HG02981 (cell line): Measurements from ENCODE around the gene FUCA1.
"Not testable (repeated sequence)": the region's sequence is repeated elsewhere in the genome, so short reads cannot be mapped to it uniquely, and the experiment has no call there.

ENCODE experiments used
- ATAC-seq: cut with Tn5 transposase; IDR thresholded peaks from one replicate; pipeline ENCODE4 v1.9.1; 2021; ENCODE audit warnings: mild to moderate bottlenecking, moderate library complexity; ENCODE audit not compliant: unreplicated experiment

The FUCA1 gene

DNA sequence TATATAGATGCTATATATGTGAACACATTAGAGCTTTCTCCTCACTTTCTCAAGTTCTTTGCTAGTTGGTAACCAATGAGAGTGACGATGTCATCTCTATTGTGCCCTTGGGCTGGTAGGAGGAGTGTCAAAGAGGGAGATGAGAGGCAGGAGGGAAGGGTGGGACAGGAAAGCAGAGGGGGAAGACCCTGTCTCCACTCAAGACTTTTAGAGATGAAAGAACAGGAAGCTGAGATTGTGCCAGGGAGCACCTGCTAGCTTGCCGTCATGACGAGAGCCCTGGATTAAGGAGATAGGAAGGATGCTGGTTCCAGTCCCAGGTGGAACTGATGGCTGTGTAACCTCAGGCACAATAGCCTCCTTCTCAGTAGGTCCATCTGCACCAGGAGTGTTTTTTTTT, 28.4 kb upstream of the FUCA1 start:
- no peak for ATAC-seq

DNA sequence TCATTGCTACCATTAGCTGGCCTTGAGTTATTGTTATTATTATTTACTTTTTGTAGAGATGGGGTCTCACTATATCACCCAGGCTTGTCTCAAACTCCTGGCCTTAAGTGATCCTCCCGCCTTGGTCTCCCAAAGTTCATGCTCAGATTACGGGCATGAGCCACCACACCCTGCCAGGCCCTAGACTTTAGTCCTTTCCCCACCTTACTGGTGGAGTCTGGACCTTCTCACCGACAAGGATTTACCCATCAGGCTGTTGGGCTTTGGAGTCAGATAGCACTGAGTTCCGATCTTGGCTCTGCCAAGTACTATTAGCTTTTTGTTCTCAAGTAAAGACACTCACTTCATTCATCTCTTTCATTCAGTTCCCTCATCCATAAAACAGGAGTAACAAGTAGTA, 27.9 kb upstream of the FUCA1 start:
- ATAC-seq: no peak

DNA sequence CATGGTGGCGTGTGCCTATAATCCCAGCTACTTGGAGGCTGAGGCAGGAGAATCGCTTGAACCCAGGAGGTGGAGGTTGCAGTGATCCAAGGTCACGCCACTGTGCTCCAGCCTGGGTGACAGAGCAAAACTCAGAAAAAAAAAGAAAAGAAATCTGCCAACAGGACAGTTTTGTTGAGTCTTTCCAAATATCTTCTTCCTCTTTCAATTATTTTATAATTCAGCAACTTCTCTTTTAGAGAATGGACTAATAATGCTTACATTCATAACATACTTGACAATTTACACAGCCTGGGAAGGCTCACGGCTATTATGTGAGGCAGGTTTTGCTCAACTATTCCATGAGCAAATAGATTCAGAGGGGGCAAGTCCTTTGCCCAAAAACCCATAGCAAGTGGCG, 27.0 kb upstream of the FUCA1 start:
- ATAC-seq: no peak

DNA sequence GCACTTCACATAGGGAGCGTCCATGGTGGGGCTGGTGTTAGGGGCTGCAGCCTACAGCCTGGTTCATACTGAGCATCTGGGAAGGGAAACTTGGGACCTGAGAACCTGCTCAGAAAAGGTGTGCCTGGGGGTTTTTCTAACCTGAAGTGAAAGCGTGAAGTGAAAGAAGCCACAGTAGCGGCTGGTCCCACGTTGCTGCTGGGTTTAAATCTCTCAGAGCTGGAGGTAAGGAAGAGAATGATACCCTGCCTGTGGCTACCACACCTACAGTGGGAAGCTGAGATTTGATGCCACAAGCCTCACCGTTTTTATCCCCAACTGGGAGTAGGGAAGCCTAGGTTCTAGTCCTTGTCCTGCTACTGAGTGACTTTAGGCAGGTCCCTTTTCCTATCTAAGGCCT, 21.0 kb upstream of the FUCA1 start:
- ATAC-seq: no peak

DNA sequence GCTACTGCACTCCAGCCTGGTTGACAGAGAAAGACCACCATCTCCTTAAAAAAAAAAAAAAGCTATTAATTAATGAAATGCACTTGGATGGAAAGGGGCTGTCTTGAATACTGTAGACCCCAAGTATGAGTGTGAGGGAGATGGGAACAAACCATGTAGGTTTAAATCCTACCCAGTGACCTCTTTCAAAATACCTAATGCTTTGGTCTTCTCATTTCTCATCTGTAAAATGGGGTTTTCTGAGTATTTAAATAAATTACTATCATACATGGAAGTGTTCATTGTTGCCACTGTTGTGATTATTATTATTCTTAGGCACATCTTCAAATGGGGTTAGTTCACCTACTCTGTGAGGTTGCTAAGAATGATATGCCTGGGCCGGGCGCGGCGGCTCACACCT, 17.1 kb upstream of the FUCA1 start:
- no peak for ATAC-seq

DNA sequence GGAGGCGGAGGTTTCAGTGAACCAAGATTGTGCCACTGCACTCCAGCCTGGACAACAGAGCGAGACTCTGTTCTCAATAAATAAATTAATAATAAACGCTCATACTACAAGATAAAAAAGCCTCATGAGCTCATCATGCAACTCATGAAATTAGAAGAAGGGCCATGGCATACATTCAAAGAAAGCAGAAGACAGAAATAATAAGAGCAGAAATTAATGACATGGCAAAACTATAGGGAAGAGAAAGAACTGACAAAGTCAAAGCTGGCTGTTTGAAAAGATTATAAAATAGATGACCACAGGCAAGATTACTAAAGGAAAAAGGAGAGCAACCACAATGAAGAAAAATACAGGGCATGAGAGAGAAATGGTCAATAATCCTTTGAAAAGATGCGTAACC, 14.7 kb upstream of the FUCA1 start:
- no peak for ATAC-seq

DNA sequence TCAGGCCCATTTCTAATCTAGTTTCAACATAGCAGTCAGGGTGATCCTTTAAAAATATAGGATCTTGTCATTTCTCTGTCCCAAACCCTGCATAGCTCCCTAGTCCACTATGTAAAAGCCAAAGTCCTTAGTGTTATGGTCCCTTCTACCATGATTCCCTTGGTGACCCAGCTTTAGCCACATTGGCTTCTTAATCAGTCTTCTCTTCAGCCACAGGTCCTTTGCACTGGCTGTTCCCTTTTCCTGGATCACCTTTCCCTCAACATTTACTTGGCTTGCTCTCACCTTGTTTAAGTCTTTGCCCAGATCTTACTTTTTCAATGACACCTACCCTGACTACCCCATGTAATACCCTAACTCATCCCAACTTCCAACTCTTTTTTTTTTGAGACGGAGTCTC, 11.7 kb upstream of the FUCA1 start:
- no peak for ATAC-seq

DNA sequence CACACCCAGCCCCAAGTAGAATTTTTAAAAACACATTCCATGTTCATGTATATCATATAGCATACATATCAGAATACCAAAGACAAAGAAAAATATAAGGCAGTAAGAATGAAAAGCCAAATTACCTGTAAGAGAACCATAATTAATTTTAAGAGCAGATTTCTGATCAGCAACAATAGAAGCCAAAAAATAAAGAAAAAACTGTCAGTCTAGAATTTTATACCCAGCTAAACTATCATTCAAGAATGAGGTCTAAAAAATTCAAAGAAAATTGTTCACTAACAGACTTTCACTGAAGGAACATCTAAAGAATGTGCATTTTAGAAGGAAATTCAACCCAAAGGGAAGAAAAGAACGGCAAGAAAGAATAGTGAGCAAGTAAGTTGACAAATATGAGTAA, 10.6 kb upstream of the FUCA1 start:
- no peak for ATAC-seq

DNA sequence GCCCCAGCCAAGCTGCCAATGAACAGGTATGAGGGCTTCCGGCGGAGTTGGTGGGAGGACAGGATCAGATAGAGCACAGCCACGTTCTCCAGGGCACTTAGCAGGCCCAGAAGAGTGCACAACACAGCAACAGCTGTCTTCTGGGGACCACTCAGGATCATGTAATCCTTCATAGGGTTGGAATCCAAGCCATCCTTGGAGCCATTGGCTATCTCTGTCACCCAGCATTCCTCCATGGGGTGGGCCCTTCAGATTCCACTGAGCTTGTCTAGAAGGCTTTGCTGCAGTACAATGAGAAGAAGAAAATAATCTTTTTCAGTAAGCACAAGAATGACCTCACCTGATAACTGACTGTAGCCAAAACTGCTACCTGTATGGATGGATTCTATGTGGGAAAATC, 7.3 kb upstream of the FUCA1 start:
- no peak for ATAC-seq

DNA sequence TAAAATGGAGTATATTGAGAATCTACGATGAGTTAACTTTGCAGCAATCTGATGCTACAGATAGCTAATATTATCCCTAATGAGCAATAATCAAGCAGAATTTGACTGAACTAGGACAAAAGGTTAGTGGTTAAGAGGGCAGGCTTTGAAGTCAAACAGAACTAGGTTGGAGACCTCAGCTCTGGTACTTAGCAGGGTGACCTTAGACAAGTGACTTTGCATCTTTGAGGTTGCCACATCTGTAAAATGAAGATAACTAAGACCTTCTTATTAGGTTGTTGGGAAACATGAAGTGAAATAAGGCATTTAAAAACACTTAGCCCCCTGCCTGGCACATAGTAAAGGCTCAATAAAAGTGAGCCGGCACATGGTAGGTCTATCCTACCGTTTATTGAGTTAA, 4.3 kb upstream of the FUCA1 start:
- ATAC-seq: no peak

DNA sequence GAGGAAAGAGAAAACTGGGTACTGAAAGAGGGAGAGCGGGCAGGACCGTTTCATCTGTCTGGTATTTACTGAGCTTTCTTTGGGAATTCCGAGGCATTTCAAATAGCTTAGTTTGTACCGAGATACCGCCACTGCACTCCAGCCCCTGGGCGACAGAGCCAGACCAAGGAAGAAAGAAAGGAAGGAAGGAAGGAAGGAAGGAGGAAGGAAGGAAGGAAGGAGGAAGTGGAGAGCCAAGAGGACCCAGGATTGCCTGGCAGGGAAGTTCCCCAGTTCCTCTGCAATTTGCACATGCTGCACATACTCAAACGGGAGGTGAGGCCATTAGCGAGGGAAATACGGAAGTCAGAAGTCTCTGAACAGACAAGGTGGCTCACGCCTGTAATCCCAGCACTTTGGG, 961 bp upstream of the FUCA1 start:
- ATAC-seq: no peak

DNA sequence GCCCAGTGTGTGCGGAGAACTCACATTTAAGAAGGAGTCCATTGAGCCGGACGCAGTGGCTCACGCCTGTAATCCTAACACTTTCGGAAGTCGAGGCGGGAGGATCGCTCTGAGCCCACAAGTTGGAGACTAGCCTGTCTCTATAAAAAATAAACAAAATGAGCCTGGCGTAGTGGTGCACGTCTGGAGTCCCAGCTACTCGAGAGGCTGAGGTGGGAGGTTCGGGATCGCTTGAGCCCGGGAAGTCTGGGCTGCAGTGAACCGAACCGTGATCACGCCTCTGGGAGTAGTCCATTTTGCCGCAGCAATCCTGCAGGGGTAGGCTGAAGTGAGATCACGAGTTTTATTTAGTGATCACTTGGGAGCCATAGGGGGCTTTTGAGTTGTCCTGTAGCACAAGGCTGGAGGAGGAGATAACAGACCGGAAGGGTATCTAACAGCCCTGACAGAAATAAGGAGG, 497 bp upstream of the FUCA1 start:
- no peak for ATAC-seq

DNA sequence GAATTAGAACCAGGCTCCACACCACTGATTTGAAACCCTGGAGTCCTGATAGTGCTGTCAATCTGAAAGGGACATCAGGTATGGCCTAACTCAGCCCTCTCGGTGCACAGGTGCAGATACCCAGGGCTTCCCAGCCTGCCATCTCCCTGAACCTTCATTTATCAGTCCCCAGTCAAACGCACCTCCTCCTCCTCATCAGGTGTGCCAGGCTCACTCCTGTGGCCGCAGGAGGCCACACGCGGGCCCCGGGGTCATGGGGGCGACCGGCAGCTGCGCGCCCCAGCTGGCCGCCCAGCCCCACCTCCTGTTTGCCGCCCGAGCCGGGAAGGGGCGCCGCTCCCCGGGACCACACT, 572 bp downstream of the FUCA1 start:
- ATAC-seq: no peak

DNA sequence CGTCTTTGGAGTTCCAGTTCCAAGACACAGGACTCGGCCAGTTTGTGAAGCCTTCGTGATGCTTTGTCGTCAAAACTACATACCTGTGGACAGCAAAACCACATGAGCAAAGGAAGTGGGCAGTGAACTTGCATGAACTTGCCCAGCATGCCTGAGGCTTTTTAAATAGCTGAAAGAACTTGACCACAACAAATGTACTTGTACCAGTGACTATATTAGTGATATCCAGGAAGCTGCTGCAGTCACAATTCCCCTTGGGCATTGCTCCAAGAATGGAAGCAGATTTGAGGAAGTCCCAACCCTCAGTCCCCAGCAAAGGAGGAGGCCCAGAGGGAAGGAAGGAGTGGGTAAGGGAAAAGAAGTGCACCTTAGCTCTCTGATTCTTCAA, 2.6 kb downstream of the FUCA1 start:
- ATAC-seq: no peak

DNA sequence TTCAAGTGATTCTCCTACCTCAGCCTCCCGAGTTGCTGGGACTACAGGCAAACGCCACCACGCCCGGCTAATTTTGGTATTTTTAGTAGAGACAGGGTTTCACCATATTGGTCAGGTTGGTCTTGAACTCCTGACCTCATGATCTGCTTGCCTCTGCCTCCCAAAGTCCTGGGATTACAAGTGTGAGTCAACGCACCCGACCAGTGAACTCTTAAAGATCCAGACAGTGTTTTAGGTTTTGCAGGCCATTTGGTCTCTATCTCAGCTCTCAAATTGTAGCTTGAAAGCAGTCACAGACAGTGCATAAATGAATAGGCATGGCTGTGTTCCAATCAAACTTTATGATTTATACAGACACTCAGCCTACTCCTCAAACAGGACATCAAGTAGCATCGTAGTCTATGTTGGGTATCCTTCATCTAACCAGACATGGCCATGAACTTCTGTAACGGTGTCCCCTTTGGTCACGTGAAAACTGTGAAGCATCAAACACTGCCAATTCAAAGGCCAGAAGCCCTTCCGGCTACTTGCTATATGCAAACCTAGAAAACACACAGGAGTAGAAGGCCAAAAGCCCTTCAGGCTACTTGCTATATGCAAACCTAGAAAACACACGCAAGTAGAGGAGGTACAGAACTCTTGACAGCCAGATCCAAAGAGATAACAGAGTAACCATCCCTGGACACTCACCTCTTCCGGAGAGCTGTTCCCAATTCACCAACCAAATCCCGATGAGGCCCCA, 3.1 kb downstream of the FUCA1 start:
- no peak for ATAC-seq

DNA sequence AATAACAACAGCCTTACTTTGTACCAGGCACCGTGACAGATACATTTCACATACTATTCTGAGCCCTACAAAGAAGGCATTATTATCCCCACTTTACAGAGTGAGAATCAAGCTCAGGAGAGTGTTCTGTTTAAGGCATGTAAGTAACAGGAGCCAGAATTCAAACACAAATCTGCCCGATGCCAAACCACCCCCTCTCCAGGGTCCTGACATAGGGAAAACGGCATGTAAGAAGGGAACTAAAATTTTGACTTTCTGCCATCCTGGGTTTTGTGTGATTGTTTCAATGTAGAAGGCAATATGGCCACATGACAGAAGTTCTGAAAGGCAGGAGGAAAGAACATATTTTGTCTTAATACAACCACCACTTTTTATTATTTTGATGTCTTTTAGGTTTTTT, 5.5 kb downstream of the FUCA1 start:
- ATAC-seq: no peak

DNA sequence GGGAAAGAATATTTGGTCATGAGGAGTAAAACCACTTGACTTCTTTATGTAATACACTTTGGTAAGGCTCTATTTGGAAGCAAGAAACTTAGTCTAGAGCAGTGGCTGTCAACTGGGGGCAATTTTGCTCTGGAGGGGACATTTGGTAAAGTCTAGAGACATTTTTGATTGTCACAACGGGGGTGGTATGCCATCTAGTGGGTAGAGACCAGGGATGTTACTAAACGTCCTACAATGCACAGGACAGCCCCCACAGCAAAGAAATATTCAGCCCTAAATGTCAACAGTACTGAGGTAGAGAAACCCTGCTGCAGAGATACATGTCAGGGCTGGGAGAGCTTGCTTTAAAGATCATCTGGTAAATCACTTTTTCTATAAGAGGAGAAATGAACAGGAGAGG, 13.5 kb downstream of the FUCA1 start:
- no peak for ATAC-seq

DNA sequence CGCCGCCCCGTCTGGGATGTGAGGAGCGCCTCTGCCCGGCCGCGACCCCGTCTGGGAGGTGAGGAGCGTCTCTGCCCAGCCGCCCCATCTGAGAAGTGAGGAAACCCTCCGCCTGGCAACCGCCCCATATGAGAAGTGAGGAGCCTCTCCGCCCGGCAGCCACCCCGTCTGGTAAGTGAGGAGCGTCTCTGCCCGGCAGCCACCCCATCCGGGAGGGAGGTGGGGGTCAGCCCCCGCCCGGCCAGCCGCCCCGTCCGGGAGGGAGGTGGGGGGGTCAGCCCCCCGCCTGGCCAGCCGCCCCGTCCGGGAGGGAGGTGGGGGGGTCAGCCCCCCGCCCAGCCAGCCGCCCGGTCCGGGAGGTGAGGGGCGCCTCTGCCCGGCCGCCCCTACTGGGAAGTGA, 15.0 kb downstream of the FUCA1 start:
- ATAC-seq: not testable (repeated sequence)

DNA sequence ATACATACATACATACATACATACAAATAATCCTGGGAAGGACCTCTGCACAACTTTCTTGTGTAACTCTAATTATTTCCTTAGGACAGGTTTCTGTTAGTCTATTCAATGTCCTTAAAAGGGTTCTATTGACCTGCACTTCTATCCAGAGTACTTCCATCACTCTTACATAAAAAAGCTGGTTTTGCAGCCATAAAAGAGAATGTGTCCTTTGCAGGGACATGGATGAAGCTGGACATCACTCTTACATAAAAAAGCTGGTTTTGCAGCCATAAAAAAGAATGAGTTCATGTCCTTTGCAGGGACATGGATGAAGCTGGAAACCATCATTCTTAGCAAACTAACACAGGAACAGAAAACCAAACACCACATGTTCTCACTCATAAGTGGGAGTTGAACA, 16.7 kb downstream of the FUCA1 start:
- not testable (repeated sequence) for ATAC-seq

DNA sequence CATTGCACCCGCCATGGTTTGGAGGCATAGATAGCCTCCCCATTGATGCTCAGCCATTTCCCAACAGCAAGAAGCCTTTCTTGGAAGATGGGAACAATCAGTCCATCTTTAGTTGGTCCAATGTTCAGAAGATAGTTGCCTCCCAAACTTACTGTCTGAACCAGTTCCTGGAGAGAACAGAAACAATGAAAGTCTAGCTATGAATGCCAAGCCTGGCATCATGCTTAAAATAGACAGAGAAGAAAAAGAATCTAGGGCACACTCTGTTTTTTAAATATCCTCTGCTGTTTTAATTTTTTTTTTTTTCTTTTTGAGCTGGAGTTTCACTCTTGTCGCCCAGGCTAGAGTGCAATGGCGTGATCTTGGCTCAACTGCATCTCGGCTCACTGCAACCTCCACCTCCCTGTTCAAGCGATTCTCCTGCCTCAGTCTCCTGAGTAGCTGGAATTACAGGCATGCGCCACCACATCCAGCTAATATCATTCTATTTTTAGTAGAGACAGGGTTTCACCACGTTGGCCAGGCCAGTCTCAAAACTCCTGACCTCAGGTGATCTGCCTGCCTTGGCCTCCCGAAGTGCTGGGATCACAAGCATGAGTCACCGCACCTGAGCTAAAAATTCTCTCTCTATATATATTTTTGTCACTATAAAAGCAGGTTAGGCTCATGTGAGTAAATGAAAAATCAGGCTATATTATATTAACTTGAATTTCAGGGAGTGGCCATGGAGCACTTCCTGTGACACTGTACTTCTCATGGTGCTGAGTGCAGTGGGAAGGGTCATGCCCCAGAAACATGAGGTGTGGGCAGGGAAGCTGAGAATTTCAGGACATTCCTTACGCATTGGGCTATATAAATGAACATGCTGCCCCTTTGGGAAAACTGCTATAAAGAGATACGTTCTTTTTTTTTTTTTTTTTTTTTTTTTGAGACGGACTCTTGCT, 19.1 kb downstream of the FUCA1 start:
- ATAC-seq: no peak

DNA sequence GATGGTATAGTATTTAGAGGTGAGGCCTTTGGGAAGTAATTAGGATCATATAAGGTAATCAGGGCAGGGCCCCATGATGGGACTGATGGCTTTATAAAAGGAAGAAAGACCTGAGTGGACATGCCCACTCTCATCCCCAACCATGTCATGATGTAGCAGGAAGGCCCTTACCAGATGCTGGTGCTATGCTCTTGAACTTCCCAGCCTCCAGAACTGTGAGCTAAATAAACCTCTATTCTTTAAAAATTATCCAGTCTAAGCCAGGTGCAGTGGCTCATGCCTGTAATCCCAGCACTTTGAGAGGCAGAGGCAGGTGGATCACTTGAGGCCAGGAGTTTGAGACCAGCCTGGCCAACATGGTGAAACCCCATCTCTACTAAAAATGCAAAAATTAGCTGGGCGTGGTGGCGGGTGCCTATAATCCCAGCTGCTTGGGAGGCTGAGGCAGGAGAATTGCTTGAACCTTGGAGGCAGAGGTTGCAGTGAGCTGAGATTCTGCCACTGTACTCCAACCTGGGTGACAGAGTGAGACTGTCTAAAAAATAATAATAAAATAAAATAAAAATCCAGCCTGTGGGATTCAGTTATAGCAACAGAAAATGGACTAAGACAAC, 20.5 kb downstream of the FUCA1 start:
- ATAC-seq: not testable (repeated sequence)

DNA sequence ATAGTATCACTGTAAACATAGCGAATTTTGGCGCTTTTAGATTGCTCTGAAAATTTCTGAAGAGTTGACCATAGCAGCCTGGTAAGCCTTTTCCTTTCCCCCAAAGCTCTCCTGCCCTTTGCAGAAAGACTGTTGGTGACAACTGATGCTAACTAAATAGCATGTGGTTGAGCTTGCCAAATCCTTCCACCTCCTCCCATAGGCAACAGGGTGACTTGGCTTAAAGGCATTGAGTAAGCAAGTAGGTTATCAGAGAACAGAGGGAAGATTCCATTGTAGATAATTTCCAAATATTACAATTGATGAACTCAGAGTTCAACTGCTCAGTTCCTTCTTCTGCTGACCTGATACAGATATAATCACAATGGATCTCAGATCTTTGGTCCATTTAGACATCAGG, 22.9 kb downstream of the FUCA1 start:
- ATAC-seq: no peak
